Activated CD4-positive, CD25-positive, alpha-beta regulatory T cell (primary cell): ENCODE results near the gene REL.
A peak's percentile ranks its signal among the peaks of the same experiment; 100 is the strongest.
"Not testable (repeated sequence)": the region's sequence is repeated elsewhere in the genome, so short reads cannot be mapped to it uniquely, and the experiment has no call there.

Experiments used
- DNase-seq, 4 experiments: peaks; one replicate each; lab custom pipeline; 2025; lab: John Stamatoyannopoulos, UW

The REL gene

DNA sequence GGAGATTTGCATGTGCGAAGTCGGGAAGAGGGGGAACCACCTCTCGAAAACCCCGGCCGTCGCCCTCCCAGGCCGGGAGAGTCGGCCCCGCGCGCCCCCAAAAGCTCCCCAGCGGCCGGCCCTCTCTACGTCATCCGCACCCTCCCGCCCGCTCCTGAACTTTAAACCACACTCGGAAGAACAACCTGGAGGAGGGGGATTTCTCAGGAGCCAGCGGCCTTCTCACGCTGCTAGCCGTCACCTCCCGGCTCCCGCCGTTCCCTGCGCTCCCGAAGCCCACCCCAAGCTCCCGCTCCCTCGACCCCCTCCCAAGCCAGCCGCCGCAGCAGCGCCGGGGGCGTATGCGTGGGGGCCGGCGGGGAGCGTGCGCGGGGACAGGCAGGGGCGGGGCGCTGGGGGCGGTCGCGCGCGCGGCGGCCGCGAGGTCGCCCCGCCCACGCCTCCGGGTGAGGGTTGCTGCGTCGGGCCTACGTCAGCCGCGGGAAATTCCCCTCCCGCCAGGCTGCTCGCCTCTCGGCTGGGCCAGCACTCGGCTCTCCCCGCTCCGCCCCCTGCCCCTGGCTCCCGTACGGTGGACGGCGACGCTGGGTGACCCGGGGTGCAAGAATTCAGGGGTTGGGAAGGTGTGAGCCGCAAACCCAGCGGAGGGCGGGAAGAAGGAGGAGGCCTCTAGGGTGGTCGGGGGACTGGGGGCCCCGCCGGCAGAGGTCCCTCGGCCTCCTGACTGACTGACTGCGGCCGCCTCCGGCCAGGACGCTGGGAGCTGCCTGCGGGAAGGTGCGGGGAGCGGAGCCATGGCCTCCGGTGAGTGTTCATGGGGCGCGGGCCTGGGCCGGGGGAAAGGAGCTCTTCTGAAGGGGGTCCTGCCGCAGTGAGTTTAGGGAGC is at the start of gene REL:
TSS of gene REL (plus strand) at position 528 of the 886 bp plus-strand sequence. CDS start at position 795, 267 bp downstream.
- peak; percentile 71 to 86 (median 80) for DNase-seq

DNA sequence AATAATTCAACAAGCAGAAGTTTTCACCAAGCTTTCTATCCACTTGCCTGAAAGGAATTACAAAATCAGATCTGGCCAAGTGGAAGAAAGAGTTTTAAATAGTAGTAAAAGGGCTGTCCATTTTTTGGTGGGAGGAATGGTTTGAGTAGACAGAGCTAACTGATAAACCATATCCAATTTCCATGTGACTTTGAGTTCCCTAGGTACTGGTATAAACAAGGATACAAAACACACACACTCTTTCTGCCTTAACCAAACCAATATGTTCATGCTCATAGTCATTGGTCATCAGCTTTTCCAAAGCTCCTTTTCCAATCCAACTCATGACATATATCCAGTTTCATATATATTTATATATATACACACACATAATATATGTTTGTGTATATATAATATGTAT is 49.5 kb upstream of the REL start:
- DNase-seq = no peak

DNA sequence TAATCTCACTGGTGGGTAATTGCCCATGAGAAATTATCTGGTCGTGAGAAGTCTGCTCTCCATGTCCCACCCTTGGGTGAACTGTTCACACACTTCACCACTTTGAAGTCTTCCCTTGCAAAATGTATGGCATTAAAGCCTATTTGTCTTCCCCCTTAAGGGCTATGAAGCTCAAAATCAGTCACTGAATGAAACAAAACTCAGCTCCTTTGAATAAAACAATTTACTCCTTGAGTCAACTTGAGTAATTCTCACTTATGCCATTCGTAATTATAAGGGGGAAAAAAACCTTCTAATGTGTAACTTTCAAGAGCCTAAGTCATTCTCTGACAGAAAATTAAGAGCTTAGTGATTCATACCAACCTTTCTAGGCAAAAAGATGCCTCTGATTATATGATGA is 48.8 kb upstream of the REL start:
- no peak for DNase-seq

DNA sequence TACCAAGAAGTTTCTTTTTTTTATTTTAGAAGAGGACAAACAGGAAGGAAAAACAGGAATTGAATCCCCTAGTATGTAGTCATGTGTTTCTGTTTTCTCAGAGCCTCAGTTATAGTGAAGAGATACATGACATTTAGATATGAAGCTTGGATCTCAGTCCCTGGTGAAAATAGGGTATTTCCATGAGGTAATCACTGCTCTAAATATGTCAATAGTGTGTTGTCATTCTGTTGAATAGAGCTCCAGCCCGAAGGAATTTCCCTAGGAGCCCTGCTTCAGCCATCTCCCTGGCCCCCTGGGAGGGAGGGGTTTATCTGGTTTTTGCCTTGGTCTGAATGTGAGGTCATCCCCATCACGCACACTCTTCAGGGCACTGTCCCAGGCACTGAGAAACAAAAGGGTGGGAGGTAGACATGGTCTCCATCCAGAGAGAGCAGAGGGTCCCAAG is 47.1 kb upstream of the REL start:
- DNase-seq = no peak

DNA sequence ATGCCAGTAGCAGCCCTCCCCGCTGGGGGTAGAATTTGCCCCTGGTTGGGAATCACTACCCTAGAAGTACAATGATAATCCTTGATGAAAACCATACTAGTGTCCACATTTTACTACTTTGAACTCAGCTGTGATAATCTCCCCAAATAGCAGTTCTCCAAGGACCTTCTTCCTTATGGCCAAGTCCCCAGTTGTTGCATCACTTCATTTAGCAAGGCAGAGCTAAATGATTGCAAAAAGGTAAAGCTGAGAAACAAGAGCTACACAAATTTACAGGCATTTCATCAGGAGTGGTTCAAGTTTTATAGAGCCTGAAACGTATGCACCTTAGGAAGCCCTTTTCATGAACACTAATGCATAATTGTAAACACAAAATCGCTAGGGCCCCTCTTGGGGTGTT is 44.9 kb upstream of the REL start:
- DNase-seq = no peak

DNA sequence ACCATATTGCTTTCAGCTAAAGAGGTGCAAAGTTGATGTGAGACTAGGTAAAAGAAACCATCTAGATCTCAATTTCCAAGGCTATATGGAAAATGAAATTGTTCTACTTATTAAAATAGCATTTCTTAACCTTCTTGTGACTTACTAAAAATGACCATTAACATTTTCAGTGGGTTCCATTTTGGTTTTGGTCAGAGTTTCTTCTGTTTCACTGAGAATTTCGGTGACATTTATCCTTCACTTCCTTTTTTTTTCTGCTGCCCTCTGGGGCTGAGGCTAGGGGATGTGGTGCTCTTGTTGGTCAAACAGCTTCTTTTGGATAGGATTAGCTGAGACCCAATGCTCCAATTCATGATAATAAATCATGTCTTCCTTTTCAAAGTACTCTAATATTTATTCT is 44.3 kb upstream of the REL start:
- DNase-seq = no peak

DNA sequence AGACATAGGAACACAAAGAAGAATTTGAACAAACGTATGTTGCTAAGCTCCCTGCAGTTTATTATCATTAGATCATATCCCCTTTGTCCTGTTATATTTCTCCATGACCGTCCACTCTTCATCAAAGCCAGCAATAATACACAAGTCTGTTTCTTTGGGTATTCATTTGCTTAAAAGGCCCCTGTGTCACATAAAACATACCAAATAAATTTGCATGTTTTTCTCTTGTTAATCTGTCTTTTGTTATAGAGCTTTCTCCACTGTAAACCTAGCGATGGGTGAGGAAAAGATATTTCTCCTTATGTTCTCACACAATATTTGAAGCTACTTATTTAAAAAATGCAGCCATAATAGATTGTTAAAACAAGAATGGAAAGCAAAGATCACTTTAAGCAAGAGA is 42.9 kb upstream of the REL start:
- DNase-seq = no peak

DNA sequence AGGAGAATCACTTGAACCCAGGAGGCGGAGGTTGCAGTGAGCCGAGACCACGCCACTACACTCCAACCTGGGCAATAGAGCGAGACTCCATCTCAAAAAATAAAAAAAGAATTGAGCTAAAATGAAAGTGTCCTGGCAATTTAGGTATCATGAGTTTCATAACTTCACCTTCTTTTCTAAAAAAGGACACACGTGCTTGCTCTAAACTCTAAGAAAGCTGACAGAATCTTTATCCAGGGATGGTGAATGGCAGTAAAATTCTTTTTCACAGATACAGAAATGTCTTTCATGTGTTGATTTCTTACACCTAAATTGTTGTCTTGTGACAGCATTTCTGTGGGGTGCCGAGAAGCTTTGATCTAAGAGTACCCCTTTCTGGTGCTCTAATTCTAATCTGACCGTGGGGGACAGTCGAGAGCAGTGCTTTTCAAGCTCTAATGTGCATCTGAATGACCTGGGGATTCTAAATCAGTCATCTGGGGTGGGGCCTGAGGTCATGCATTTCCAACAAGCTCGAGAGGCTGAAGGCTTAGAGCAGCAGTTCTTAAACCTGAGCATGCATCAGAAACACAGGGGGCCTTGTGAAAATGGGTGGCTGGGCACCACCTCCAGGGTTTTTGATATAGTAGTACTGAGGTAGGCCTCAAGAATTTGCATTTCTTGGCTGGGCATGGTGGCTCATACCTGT is 42.1 kb upstream of the REL start:
- DNase-seq = no peak

DNA sequence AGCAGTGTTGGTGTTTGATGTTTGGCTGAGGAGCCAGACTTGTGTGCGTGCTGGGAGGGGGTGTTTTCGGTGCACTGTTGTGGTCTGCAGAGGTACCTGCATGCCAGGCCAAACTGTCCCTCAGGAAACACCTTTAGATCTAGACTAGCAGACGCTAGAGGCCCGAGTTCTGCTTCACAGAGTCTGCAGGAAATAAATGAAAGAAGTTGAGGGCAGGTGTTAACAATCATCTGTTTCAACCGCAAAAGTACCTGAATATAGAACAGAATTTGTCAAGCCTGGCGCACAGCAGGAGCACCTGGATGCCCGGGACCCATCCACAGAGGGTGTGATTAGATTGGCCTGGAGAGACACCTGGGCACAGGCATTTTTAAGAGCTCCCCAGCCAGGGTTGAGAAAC is 40.5 kb upstream of the REL start:
- DNase-seq = no peak

DNA sequence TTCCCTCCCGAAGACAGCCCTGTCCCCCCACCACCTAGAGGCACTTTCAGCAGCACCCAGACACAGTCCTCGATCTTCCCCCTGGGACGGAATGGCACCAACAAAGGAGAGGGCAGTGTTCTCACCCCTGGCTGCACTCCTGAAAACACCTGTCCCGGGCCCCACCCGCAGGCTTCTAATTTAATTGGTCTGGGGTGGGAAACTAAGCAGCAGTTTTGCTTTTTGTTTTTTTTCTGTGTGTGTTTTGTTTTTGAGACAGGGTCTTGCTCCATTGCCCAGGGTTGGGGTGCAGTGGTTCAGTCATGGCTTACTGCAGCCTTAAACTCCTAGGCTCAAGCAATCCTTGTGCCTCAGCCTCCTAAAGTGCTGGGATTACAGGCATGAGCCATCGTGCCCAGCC is 38.4 kb upstream of the REL start:
- DNase-seq = no peak

DNA sequence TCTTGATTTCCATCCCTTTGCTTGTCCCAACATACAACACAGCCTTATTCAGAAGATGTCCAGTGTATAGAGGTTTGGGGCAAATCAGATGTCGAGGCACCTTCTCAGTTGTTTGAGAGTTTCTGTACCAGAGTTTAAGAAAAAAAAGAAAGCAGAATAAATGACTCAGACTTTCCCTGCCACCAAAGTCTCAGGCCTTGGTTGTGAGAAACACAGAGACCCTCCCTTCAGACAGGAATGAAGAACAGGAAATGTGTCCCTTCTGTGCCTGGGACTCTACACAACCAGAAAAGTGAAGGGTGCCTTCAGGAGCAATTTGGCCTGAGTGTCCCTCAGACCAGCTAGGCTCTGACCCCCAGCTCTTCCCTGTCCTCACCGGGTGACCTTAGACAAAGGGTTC is 37.3 kb upstream of the REL start:
- DNase-seq = no peak

DNA sequence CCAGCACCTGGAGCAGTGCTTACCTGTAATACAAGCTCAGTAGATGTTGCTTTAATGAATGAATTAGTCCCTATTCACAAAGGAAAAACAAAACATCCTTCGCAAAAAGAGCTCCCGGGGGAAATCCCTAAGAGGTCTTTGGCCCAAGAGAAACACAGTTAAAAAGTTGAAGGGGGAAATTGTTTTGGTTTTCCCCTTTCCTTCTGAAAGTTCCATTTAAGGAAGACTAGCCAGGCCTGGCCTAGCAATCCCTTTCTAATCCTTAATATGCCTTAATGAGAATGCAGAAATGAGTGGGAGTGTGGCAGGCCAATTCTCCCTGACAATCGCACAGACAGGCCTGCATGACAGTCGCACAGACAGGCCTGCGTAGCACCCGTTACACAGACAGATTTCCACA is 33.5 kb upstream of the REL start:
- DNase-seq = no peak

DNA sequence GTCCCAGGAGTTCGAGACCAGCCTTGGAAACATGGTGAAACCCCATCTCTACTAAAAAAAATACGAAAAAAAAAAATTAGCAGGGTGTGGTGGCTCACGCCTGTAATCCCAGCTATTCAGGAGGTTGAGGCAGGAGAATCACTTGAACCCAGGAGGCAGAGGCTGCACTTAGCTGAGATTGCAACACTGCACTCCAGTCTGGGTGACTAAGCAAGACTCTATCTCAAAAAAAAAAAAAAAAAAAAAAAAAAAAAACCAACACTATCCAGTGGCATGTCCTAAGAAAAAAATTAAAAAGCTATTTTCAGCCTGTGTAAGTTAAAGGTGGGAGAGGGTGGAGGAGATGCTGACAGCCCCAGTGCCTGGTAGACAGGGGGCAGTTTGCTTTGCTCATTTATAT is 32.2 kb upstream of the REL start:
- DNase-seq = no peak

DNA sequence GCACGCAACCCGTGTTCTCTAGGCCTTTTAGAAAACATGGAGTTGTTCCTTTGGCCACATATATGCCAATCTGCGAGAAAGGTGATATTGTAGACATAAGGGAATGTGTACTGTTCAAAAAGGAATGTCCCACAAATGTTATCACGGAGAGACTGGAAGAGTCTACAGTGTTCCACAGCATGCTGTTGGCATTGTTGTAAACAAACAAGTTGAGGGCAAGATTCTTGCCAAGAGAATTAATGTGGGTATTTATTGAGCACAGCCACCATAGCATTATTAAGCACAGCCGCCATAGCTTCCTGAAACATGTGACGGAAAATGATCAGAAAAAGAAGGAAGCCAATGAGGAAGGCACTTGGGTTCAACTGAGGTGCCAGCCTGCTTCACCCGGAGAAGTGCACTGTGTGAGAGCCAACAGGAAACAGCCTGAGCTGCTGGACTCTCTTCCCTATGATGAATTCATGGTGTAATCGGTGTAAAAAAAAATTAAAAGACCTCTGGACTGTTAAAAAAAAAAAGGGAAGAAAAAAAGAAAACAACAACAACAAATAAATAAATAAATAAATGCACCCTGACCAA is 29.0 kb upstream of the REL start:
- no peak for DNase-seq

DNA sequence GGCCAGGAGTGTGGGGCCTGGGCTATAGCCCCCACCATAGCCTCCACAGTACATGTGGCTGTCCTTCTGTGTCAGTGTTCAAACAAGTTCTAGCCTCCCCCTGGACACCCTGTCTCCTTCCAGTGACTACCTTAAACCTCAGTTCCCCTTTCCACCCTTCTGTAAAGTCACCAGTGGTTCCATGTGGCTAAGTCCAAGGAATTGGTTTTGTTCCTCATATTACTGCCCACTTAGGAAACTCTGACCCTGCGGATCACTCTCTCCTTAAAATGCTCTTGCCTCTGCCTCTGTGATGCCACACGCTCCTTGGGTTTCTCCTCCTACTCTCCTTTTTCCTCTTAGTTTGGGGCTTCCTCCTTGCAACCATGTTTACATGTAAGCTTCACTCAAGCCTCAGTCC is 27.8 kb upstream of the REL start:
- DNase-seq = no peak

DNA sequence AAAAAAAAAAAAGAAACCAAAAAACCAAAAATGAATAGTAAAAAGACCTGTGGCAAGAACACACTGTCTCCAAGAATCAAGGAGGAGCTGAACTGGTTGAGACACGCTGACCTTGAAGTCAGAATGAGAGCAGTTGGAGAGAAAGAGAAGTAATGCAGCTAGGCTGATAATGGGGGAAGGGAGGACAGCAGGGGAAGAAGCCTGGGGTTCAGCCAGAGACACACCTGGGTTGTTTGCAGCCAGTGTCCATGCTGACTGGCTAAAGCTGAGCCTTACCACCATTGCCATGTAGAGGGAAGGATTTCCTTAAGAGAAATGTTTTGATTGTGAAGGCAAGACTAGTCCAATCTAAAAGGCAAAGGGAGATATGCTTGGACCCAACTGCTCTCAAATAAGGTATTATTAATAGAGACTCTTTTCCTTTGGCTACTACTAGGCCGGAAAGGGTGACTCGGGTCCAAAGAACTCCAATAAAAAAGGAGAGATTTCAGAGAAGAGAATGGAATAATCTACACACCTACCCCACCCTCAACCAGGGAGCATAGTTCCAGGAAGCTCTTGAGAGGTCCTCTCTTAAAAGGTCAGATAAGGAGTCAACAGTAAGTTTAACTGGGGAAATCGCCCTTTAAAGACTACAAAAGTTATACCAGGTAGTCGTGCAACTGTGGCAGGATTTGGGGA is 25.2 kb upstream of the REL start:
- DNase-seq = no peak

DNA sequence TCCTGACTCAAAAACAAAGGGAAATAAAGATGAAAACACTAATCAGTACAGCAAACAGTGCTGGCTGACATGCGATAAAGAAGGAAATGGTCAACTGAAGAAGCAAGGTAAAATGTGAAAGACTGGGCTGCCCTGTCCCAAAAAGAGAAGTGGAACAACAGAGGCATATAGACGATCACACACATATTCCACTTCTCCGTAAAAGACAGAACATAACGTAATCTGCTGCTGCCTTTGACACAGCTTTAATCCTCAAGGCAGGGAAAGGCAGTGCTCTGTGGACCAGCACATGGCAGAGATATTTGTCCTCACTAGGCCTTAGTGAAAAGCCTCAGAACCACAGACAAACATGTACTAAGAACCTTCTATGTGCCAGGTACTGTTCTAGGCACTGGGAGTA is 24.3 kb upstream of the REL start:
- no peak for DNase-seq

DNA sequence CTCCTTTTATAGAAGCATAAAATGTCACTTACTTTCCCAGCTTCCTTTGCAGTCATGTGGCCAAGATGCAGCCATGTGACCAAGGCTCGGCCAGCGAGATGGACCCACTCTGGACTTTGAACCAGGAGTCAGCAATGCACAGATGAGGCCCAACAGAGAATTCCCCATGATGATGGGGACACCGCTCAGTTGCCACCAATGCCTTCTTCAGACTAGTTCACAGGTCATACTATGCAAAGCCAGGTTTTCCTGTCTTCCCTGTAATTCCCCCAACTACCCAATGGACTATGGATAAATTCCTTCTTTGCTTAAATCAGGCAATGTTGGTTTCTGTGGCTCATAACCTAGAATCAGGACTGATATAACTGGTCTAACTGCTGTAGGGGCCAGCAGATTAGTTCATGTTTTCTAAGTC is 22.5 kb upstream of the REL start:
- no peak for DNase-seq

DNA sequence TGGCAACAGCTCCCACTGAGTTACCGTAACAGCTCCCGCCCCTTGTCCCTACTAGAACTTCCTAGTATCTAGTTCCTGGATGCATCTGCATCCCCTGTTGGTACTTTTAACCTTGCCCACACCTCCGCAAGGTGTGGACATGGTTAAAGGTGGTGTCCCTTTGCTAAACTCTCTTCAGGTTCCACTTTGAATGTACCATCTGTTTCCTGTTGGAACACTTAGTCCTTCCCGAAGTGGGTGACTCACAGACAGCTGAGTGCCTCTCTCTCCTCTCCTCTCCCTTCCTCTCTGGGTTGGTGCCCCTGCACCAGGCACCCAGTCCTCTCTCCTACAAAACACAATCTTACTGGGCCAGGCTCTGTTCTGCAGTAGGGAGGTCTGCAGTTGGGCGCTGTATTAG is 19.6 kb upstream of the REL start:
- no peak for DNase-seq

DNA sequence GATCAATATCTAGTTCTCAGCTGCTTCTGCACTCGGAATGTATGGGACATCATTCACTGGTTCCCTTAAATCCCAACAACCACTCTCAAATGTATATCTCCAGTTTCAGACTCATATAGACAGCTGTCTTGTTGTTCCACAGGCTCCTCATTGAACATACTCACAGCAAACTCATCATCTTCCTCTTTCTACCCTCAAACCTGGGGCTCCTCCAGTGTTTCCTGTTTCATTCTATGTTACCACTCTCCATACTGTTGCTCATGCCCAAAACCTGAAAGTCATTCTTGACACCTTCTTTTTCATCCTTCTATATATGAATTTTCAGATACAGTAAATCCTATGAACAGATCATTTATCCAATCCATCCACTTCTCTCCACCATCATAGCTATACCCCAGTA is 18.7 kb upstream of the REL start:
- DNase-seq = no peak

DNA sequence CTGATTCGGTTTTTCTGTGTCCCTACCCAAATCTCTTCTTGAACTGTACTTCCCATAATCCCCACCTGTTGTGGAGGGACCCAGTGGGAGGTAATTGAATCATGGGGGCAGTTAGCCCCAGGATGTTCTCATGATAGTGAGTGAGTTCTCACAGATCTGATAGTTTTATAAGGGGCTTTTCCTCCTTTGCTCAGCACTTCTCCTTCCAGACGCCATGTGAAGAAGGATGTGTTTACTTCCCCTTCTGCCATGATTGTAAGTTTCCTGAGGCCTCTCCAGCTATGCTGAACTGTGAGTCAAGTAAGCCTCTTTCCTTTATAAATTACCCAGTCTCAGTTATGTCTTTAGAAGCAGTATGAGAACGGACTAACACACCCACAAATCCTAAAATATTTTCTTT is 16.0 kb upstream of the REL start:
- DNase-seq = not testable (repeated sequence)

DNA sequence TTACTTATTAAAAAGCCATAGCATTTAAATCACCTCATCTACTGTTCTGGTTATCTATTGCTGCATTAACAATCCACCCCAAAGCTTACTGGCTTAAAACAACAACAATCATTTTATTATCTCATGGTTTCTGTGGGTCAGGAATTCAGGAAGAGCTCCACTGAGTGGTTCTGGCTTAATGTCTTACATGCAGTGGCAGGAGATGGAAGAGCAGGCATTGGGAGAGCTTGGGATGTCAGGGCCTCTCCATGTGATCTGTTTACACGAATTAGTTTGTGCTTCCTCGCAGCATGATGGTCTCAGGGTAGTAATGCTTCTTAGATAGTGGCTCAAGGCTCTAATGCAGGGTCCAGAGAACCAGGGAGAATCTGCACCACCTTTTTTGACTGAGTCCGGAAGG is 14.4 kb upstream of the REL start:
- no peak for DNase-seq

DNA sequence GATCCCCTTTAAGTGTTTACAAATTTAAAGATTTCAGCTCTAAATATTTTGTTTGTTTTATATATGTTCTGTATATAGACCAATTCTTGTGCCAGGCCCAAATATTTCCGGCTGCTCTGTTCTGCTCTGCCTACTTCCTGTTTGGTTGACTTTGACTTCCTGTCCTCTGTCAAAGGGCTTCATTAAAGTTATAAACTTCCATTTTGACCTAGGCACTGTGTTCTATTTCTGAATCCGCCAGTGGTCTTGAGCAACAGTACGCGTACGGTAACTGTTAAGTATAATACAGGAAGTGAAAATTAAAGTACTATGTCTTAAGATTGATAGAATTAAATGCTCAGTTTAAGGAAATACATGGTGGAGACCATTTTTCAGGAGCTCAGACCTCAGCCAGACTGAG is 13.5 kb upstream of the REL start:
- peak in 1 of 4 experiments; percentile 3 for DNase-seq
